PFSK-1 (cell line): Measurements from ENCODE around the gene GUCA2A.

Experiments used
- FOXP2 ChIP-seq: optimal IDR thresholded peaks from 2 replicates; pipeline ENCODE3; 2011; ENCODE audit warnings: borderline replicate concordance, control low read depth, inconsistent platforms; ENCODE audit not compliant: insufficient read depth; ENCODE audit errors: extremely low read length, extremely low read depth
- POLR2AphosphoS5 ChIP-seq: IDR thresholded peaks from 2 replicates; pipeline ENCODE4 v1.6.1; 2012; ENCODE audit warnings: low read depth, mild to moderate bottlenecking, control low read depth, low read length, moderate library complexity
- TF ChIP-seq, protein P1 (sequence below), 2 experiments: IDR thresholded peaks; 2 replicates each; pipeline versions ENCODE4 v1.6.1 to v1.8.0; 2011 to 2012; ENCODE audit warnings: low read depth in 2 of 2, low read length in 2 of 2, control low read depth in 1 of 2, inconsistent platforms in 1 of 2, mild to moderate bottlenecking in 1 of 2, moderate library complexity in 1 of 2; ENCODE audit not compliant: insufficient read depth in 1 of 2

DNA sequence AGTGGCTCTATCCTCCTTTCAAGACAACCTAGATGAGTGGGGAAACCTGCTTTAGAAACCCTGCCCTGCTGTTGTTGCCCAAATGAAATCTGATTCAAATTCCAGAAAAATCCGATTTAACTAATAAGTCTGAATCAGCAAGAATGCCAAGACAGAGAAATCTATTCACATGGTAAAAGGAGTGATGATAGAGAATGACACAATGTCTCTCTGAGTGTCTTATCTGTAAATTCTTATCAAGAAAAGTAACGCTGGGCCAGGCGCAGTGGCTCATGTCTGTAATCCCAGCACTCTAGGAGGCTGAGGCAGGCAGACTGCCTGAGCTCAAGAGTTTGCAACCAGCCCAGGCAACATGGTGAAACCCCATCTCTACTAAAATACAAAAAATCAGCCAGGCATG lies 13.7 kb upstream of the GUCA2A start:
- TF ChIP-seq, protein P1, sequence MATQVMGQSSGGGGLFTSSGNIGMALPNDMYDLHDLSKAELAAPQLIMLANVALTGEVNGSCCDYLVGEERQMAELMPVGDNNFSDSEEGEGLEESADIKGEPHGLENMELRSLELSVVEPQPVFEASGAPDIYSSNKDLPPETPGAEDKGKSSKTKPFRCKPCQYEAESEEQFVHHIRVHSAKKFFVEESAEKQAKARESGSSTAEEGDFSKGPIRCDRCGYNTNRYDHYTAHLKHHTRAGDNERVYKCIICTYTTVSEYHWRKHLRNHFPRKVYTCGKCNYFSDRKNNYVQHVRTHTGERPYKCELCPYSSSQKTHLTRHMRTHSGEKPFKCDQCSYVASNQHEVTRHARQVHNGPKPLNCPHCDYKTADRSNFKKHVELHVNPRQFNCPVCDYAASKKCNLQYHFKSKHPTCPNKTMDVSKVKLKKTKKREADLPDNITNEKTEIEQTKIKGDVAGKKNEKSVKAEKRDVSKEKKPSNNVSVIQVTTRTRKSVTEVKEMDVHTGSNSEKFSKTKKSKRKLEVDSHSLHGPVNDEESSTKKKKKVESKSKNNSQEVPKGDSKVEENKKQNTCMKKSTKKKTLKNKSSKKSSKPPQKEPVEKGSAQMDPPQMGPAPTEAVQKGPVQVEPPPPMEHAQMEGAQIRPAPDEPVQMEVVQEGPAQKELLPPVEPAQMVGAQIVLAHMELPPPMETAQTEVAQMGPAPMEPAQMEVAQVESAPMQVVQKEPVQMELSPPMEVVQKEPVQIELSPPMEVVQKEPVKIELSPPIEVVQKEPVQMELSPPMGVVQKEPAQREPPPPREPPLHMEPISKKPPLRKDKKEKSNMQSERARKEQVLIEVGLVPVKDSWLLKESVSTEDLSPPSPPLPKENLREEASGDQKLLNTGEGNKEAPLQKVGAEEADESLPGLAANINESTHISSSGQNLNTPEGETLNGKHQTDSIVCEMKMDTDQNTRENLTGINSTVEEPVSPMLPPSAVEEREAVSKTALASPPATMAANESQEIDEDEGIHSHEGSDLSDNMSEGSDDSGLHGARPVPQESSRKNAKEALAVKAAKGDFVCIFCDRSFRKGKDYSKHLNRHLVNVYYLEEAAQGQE (IDR thresholded peaks at IDR 0.05; ENCODE audit: insufficient read depth in 1 of 2, low read depth in 2 of 2, low read length in 2 of 2) = no peak
- TF ChIP-seq POLR2AphosphoS5 (no peak), FOXP2 (no peak)
